ENCODE measurements around the gene OR10A3. TPM values are rescaled to one million over a fixed set of nuclear protein-coding genes. Genes with fewer than 3 reads are reported as not detected.

Gene OR10A3
- total and polyA plus RNA-seq, 2 of the 8 experiments (the other 6 are each of a cell fraction or from before 2014, with no cell fraction given): not detected

DNA sequence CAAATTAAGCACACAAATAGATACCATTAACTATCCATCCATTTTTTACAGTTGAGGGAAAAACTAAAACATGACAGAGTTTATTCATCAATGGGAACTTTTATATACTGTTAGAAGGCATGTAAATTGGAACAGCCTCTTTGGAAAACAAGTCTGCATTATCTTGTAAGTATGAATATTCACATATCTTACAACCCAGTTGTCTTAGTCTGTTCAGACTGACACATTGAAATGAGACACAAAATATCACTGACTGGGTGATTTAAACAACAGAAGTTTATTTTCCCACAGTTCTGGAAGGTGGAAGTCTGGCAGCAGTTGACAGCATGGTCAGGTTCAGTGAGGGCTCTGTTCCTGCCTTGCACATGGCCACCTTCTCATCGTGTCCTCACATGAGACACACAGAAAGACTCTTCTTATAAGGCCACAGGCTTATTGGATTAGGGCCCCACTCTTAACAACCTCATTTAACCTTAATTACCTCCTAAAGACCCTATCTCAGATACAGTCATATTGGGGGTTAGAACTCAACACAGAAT is 40.2 kb upstream of the OR10A3 start:
- no peak overlapping the region; the same call in 1 of the 2 replicates for H2BK12ac ChIP-seq (ENCODE audit: low read depth, low read length)
- H4K5ac ChIP-seq (ENCODE audit: insufficient read length, low read depth, low read length): no peak overlapping the region
- H2BK120ac ChIP-seq (replicated peaks; ENCODE audit: low read depth, low read length): no peak overlapping the region
- WGBS, 2 experiments (ENCODE audit: extremely low coverage in 1 of 2, insufficient coverage in 1 of 2, insufficient read length in 1 of 2, insufficient replicate concordance in 2 of 2, low coverage in 1 of 2, low lambda C conversion rate in 2 of 2, missing lambda C conversion rate in 1 of 2): 87% methylated on average over 1 of the region's 1 CpG; no CpG with 5 or more reads in 1 of the 2 experiments
- no peak overlapping the region for H3K4me2 ChIP-seq (ENCODE audit: insufficient read depth in 1 of 2, low read depth in 2 of 2, low read length in 2 of 2)
- H3K4me3 ChIP-seq (ENCODE audit: extremely low read depth in 1 of 4, insufficient read depth in 2 of 4, low read depth in 3 of 4, low read length in 4 of 4): no peak overlapping the region
- no peak overlapping the region for H3K23ac ChIP-seq (ENCODE audit: insufficient read length)
- no peak overlapping the region for H2BK20ac ChIP-seq (ENCODE audit: low read length)
- no peak for DNase-seq (ENCODE audit: low read depth in 1 of 2, low spot score in 2 of 2)
- peaks cover 0 to 4% (median 0%) of the 10 kb centered on the region in 4 experiments; a peak in 3 of 7 replicates for H3K4me1 ChIP-seq (replicated peaks in 1 of 4; ENCODE audit: control insufficient read depth in 3 of 4, insufficient read depth in 4 of 4, low read length in 3 of 4)
- no peak for FAIRE-seq
- no peaks in the 10 kb centered on the region for H4K20me1 ChIP-seq (replicated peaks in 1 of 2; ENCODE audit: control insufficient read depth in 1 of 2, insufficient read depth in 2 of 2, low read length in 2 of 2)
- no peak overlapping the region for H2AFZ ChIP-seq (ENCODE audit: low read length)
- ChIA-PET CTCF (ENCODE audit: partially characterized antibody) (interaction anchor here (6.0 kb wide), 2 partner anchors 78 to 89 kb away, joined by 106 to 127 read pairs; no protein-coding TSS in a partner anchor), POLR2A (ENCODE audit: partially characterized antibody) (interaction anchor here (1.3 kb wide), 1 partner anchor 10 kb away, joined by 3 read pairs; no protein-coding TSS in a partner anchor)
- H3K18ac ChIP-seq (ENCODE audit: extremely low read depth, low read length): no peak overlapping the region
- no peak overlapping the region for H3K27ac ChIP-seq (ENCODE audit: low read depth, low read length)
- no peaks in the 10 kb centered on the region for H3K9me3 ChIP-seq (ENCODE audit: insufficient read depth in 2 of 2, low read depth in 1 of 2, low read length in 1 of 2)
- no peak overlapping the region for H4K8ac ChIP-seq (ENCODE audit: extremely low read depth, insufficient read depth, low read length)
- H3K9ac ChIP-seq (replicated peaks in 1 of 4; ENCODE audit: extremely low read depth in 1 of 4, low read depth in 3 of 4, low read length in 3 of 4): no peak overlapping the region
- no peaks in the 10 kb centered on the region for H3K79me2 ChIP-seq (ENCODE audit: control insufficient read depth in 1 of 2, insufficient read depth in 2 of 2, low read length in 2 of 2)
- no peak overlapping the region for H2AK5ac ChIP-seq (ENCODE audit: low read depth, low read length)
- H3K23me2 ChIP-seq (ENCODE audit: low read depth, low read length): no peaks in the 10 kb centered on the region
- no peak overlapping the region for H4K91ac ChIP-seq (replicated peaks; ENCODE audit: insufficient read length, low read length)
- no peaks in the 10 kb centered on the region for H3K27me3 ChIP-seq (replicated peaks in 1 of 4; ENCODE audit: control insufficient read depth in 3 of 4, extremely low read depth in 1 of 4, insufficient read depth in 3 of 4, low read length in 3 of 4)
- H3K14ac ChIP-seq (ENCODE audit: insufficient read length): no peak overlapping the region
- H3K4ac ChIP-seq (replicated peaks; ENCODE audit: insufficient read length, low read depth, low read length): no peak overlapping the region
- H2BK15ac ChIP-seq (ENCODE audit: low read length): no peak overlapping the region
- no peak overlapping the region for H2BK5ac ChIP-seq (ENCODE audit: low read depth, low read length)
- no peaks in the 10 kb centered on the region for H3K36me3 ChIP-seq (ENCODE audit: control insufficient read depth in 2 of 4, insufficient read depth in 4 of 4, low read length in 3 of 4)
- H3K79me1 ChIP-seq (ENCODE audit: low read depth, low read length): no peaks in the 10 kb centered on the region
- no peak overlapping the region for H3K56ac ChIP-seq (replicated peaks; ENCODE audit: insufficient read length, low read depth, low read length)
- TF ChIP-seq SP1 (IDR thresholded peaks at IDR 0.05; ENCODE audit: low read depth, low read length): no peak
- TF ChIP-seq SUZ12 (IDR thresholded peaks at IDR 0.05; ENCODE audit: low read length): no peak
- TF ChIP-seq JUND (IDR thresholded peaks at IDR 0.05; ENCODE audit: low read length): no peak
- TF ChIP-seq GABPA (IDR thresholded peaks at IDR 0.05; ENCODE audit: borderline replicate concordance, insufficient read depth, low read length): no peak
- no peak for TF ChIP-seq SIX5 (IDR thresholded peaks at IDR 0.05; ENCODE audit: low read depth, low read length)
- TF ChIP-seq PHF8 (conservative IDR thresholded peaks at IDR 0.05; ENCODE audit: low read depth, low read length): no peak
- TF ChIP-seq SRF (IDR thresholded peaks at IDR 0.05; ENCODE audit: low read depth, low read length): no peak
- TF ChIP-seq, protein P1, sequence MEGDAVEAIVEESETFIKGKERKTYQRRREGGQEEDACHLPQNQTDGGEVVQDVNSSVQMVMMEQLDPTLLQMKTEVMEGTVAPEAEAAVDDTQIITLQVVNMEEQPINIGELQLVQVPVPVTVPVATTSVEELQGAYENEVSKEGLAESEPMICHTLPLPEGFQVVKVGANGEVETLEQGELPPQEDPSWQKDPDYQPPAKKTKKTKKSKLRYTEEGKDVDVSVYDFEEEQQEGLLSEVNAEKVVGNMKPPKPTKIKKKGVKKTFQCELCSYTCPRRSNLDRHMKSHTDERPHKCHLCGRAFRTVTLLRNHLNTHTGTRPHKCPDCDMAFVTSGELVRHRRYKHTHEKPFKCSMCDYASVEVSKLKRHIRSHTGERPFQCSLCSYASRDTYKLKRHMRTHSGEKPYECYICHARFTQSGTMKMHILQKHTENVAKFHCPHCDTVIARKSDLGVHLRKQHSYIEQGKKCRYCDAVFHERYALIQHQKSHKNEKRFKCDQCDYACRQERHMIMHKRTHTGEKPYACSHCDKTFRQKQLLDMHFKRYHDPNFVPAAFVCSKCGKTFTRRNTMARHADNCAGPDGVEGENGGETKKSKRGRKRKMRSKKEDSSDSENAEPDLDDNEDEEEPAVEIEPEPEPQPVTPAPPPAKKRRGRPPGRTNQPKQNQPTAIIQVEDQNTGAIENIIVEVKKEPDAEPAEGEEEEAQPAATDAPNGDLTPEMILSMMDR (IDR thresholded peaks at IDR 0.05; ENCODE audit: control extremely low read depth in 1 of 3, insufficient read depth in 1 of 3, low read depth in 1 of 3, low read length in 3 of 3): no peak
- TF ChIP-seq EZH2 (IDR thresholded peaks at IDR 0.05; ENCODE audit: low read depth, low read length, severe bottlenecking): no peak
- no peak for TF ChIP-seq TBP (IDR thresholded peaks at IDR 0.05; ENCODE audit: low read depth, low read length)
- TF ChIP-seq EGR1 (IDR thresholded peaks at IDR 0.05; ENCODE audit: borderline replicate concordance, low read depth, low read length): no peak

Measured in H1 (cell line).